Measurements from ENCODE around the gene FMO1.
"Not testable (repeated sequence)": the region's sequence is repeated elsewhere in the genome, so short reads cannot be mapped to it uniquely, and the experiment has no call there.

FMO1 gene

GRCh38 chr1:171279234-171279633 is 30.9 kb downstream of the FMO1 start:
- no peak for DNase-seq (ENCODE audit: low read depth in 2 of 2, low spot score in 1 of 2)

GRCh38 chr1:171279678-171280077 is 31.4 kb downstream of the FMO1 start:
- no peak for DNase-seq (ENCODE audit: low read depth in 2 of 2, low spot score in 1 of 2)

- no peak for DNase-seq (ENCODE audit: low read depth in 2 of 2, low spot score in 1 of 2)
Observed at GRCh38 chr1:171280599-171280998, 32.3 kb downstream of the FMO1 start.

DNA sequence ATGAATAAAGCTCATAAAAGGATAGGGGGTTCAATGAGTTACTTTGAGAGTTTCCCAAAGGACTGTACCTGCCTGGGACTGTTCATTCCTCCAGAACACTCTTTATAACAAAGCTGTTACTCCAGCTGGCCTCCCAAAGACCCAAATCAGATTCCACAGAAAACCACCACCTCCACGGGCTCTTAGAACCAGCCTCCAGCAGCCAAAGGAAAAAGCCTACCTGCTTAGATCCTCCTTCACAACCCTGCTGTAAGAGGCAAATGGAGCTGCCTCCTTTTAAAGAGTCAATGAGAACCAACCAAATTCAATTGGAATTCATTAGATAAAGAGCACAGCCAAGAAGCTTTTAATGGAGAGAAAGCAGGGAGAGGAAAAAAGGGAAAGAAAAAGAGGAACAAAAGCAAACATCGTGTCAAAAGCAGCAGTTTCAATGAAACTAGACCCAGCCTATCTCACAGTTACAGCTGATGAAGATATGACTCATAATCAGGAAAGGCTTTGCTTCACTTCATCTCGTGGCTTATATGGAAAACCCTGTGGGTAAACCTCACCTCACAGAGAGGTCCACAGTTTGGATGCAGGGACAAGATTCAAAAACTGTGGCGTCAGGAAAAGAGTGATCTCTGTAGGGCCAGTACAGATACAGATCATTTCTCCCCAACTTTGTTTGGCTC is 37.9 kb downstream of the FMO1 start:
- DNase-seq (ENCODE audit: low read depth in 2 of 2, low spot score in 1 of 2) = no peak

- DNase-seq (ENCODE audit: low read depth in 2 of 2, low spot score in 1 of 2) = no peak
Observed at GRCh38 chr1:171290621-171291020, 42.3 kb downstream of the FMO1 start.

DNA sequence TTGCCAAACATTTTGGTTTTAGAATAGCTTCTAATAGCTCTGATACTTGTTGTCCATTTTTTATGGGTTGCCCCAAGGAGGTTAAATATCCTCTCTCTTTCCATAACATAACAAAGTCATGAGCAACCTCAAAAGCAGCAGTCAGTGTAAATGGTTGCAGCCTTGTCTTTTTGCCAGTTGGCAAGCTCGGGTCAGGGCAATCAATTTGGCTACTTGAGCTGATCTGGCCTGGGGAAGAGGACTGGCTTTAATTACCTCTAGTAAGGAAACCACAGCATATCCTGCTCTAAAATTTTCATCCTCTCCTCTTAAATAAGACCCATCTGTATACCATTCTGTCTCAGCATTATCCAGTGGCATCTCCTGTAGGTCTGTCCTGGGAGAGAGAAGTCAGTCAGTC is 44.5 kb downstream of the FMO1 start:
- DNase-seq (ENCODE audit: low read depth in 2 of 2, low spot score in 1 of 2) = no peak

DNA sequence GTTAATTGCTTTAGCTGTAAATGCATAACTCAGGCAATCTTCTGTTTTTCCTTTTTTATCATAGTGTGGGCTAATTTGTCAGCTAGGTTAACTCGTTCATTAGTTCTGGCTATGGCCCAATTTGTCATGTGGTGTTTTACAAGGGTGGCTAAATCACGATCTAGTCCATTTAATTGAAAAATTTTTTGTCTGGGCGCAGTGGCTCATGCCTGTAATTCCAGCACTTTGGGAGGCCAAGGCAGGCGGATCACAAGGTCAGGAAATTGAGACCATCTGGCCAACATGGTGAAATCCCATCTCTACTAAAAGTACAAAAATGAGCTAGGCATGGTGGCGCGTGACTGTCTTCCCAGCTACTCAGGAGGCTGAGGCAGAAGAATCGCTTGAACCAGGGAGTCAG is 47.1 kb downstream of the FMO1 start:
- DNase-seq (ENCODE audit: low read depth in 2 of 2, low spot score in 1 of 2) = not testable (repeated sequence)

DNA sequence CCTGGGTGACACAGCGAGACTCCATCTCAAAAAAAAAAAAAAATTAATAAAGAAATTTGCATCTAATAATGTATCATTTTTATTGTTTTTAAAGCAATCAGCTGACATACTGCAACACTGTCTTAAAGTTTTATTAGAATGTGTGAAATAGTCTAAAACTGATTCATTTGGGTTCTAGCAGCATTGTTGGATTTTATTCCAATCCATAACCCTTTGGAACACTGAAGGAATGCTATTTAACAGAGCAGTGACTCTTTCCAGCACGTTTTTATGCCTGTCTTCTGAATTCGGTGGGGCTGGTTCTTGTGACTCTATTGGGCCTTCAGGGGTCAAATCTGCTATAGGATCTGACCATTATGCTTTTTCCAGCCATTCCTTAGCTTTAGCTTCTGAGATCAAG is 47.5 kb downstream of the FMO1 start:
- DNase-seq (ENCODE audit: low read depth in 2 of 2, low spot score in 1 of 2) = no peak

DNA sequence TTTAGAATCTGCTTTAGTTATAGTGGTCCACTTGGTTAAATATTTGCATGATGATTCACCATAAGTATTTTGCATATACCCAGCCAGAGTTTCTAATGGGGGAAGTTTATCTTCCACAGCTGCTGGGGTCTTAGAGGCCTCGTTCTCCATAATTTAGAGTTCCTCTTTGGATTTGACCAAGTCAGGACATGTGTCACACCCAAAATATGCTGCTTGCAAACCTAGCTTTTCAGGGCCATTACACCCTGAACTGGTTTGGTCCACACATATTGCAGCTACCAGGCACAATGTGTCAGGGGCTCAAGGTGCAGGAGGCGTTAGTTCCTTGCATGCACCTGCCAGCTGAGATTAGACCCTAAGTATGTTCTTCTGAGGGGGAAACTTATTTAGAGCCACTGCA is 48.6 kb downstream of the FMO1 start:
- DNase-seq (ENCODE audit: low read depth in 2 of 2, low spot score in 1 of 2) = no peak

DNA sequence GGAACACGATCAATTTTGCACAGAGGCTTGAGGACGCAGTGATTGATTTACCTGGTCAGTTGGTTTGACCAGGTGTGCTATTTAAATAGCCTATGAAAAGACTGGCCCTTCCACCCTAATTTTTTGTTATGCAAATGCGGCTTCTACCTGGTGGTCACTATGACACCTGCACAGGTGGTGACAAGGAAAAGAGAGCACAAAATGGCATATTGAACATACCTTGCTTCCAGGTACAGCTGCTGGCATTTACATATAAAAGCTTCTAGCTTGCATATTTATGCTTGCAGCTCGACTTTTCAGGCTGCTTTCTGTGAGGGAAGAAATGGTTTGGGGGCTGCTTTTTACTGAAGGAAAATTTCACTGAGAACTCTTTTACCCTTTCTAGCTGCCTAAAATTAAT is 50.4 kb downstream of the FMO1 start:
- DNase-seq (ENCODE audit: low read depth in 2 of 2, low spot score in 1 of 2) = no peak

DNA sequence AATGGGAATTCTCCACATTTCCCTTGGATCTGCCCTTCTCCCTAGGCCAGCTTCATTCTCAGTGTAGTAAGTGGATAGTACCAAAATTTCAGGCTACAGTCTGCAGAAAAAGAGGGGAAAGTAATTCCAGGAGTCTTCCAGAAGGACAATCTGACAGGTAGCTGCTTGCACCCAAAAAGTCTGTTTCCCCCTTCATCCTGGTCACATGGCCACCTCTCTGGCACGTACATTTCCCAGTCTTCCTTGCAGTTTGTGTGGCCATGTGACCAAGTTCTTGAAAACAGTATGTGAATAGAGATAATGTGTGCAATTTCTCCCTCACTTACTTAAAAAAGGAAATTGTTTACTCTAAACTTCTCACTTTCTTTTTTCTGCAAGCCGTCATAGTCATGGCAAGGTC is 51.0 kb downstream of the FMO1 start:
- DNase-seq (ENCODE audit: low read depth in 2 of 2, low spot score in 1 of 2) = no peak

DNA sequence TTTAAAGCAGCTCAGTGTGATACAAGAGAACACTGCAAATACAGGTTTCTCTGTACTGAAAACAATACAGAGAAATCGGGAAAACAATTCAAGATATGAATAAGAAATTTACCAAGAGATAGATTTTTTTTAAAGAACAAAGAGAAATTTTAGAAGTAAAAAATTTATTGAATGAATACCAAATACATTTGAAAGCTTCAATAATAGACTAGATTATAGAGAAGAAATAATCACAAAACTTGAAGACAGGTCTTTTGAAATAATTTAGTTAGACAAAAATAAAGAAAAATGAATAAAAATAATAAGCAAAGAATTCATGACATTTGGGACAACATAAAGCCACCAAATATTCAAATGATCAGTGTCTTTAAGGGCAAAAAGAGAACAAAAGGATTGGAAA is 52.1 kb downstream of the FMO1 start:
- DNase-seq (ENCODE audit: low read depth in 2 of 2, low spot score in 1 of 2) = no peak

DNA sequence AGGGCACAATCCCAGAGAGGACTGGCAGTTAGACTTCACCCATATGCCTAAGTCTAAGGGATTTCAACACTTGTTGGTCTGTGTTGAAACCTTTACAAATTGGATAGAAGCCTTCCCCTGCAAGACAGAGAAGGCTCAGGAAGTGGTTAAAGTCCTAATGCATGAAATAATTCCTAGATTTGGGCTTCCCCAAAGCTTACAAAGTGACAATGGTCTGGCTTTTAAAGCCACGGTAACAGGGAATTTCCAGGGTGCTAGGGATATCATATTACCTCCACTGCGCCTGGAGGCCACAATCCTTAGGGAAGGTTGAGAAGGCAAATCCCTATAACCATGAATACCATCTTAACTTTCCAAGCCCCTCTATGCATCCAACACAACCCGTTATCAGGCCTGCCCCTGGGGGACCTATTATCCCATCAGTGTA is 62.4 kb downstream of the FMO1 start:
- no peak for DNase-seq (ENCODE audit: low read depth in 2 of 2, low spot score in 1 of 2)

DNA sequence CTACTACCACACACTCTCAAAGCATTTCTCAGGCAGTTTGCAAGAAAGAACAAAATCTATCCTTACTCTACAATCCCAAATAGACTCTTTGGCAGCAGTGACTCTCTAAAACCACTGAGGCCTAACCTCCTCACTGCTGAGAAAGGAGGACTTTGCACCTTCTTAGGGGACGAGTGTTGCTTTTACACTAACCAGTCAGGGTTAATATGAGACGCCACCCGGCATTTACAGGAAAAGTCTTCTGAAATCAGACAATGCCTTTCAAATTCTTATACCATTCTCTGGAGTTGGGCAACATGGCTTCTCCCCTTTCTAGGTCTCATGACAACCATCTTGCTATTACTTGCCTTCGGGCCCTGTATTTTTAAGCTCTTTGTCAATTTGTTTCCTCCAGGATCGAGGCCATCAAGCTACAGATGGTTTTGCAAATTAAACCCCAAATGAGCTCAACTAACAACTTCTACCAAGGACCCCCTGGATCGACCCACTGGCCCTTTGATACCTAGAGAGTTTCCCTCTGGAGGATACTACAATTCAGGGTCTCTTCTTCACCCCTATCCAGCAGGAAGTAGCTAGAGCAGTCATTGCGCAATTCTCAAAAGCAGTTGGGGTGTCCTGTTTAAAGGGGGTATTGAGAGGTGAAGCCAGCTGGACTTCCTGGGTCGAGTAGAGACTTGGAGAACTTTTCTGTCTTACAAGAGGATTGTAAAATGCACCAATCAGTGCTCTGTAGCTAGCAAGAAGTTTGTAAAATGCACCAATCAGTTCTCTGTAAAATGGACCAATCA is 63.7 kb downstream of the FMO1 start:
- DNase-seq (ENCODE audit: low read depth in 2 of 2, low spot score in 1 of 2) = no peak

GRCh38 chr1:171313319-171313834 is 65.1 kb downstream of the FMO1 start:
- no peak for DNase-seq (ENCODE audit: low read depth in 2 of 2, low spot score in 1 of 2)

DNA sequence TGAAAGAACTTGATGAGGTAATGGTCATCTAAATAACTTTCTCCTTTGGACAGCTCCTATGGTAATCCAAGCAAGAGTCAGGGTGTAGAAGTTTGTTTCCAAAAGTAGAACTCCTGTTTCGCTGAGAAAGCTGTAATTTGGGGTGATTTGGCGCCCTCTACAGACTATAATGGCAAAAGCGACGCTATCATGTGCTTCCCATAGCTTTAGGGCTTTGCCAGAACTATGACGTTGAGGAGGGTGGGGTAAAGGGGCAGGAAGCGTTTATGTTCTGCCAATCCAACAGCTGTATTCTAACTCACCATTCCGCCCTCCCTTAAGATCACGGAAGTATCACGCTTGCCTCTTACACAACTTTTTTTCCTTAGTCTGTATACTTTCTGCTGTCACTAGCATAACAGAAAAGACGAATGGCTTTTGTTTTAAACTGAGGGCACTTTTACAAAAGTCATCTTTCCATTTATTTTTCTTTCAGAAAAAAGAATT is 65.6 kb downstream of the FMO1 start, which contains the start of gene FMO4:
FMO4 (plus strand) TSS at position 349 of the 486 bp plus-strand sequence. CDS start 5,643 bp downstream, outside the sequence.
- DNase-seq (ENCODE audit: low read depth in 2 of 2, low spot score in 1 of 2) = peak; percentile 60 to 71

DNA sequence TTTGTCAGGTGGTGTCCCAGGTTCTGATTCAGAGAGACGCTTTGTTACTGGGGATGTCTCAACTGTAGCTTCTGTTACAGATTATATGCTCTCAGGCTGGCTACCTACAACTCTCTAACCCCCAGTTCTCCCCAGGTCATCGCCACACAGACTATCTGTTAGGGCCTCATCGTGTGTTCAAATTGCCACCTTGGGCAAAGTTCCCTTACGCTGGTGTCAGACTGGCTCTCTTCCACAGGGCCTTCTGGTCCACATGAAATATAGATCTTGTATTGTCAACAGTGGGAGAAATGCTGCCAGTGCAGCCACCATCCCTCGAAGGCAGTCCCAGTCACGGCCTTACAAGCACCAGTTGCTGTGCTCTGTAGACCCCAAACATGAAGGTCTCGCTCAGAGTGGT is 81.0 kb downstream of the FMO1 start:
- no peak for DNase-seq (ENCODE audit: low read depth in 2 of 2, low spot score in 1 of 2)

DNA sequence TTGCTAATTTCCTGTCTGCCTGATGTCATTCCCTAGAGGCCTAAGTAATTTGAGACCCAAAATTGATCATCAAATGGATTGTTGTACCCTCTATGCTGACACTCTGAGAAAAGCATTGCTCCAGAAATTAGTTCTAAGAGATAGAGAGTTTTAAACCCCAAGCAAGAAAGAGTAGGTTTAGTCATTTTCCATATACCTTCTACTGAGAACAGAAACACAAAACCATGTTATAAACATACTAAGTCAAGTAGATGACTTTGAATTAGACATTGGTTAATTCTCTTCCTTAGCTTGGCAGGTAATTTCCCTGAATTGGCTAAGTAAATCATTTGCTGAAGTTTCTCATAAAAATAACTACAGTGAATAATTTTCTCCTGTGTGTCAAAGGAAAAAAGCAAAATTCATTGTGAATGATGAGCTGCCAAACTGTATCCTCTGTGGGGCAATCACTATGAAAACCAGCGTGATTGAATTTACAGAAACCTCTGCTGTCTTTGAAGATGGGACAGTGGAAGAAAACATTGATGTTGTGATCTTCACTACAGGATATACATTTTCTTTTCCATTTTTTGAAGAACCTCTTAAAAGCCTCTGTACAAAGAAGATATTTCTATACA is 85.8 kb downstream of the FMO1 start:
- no peak for DNase-seq (ENCODE audit: low read depth in 2 of 2, low spot score in 1 of 2)

Measured in stimulated activated CD8-positive, alpha-beta memory T cell treated with anti-CD3 and anti-CD28 coated beads, Interleukin-4, amount 100 ng/mL, for 4 hours (primary cell).